Stimulated activated effector memory CD8-positive, alpha-beta T cell treated with anti-CD3 and anti-CD28 coated beads, Interleukin-12 subunit alpha, Interleukin-12 subunit beta, amount 100 ng/mL, for 72 hours (primary cell): Measurements from ENCODE around the gene SLC12A7.

Experiments
- ATAC-seq: fragments of 150-1000 bp; cut with Tn5 transposase; 2 replicates; pipeline ENCODE4 v1.10.0; 2021
- DNase-seq, 2 donors: peaks; one replicate each; pipeline ENCODE4 v3.0.0; 2021 to 2022; ENCODE audit warnings: low spot score in 2 of 2
- H3K27ac Mint-ChIP-seq: one replicate; pipeline ENCODE4 v1.8.0; 2022; ENCODE audit warnings: mild to moderate bottlenecking, mixed read lengths
- H3K36me3 Mint-ChIP-seq: one replicate; pipeline ENCODE4 v1.8.0; 2022; ENCODE audit warnings: mild to moderate bottlenecking, mixed read lengths
- H3K4me1 Mint-ChIP-seq: one replicate; pipeline ENCODE4 v1.8.0; 2022; ENCODE audit warnings: mixed read lengths
- H3K4me3 Mint-ChIP-seq: one replicate; pipeline ENCODE4 v1.8.0; 2022; ENCODE audit warnings: mild to moderate bottlenecking, mixed read lengths
- H3K9me3 Mint-ChIP-seq: one replicate; pipeline ENCODE4 v1.8.0; 2022; ENCODE audit warnings: mixed read lengths

The SLC12A7 gene

GRCh38 chr5:1076406-1076805 is 35.5 kb downstream of the SLC12A7 start:
- ATAC-seq (no peak), DNase-seq (no peak)
- H3K36me3 Mint-ChIP-seq = no peaks in the 10 kb centered on the region
- no peaks in the 10 kb centered on the region for H3K9me3 Mint-ChIP-seq
- H3K4me3 Mint-ChIP-seq = no peak overlapping the region
- no peaks in the 10 kb centered on the region for H3K4me1 Mint-ChIP-seq
- no peak overlapping the region for H3K27ac Mint-ChIP-seq

- ATAC-seq (peak; percentile 22), DNase-seq (no peak)
- Mint-ChIP-seq H3K4me3 (no peak overlapping the region), H3K36me3 (no peaks in the 10 kb centered on the region), H3K4me1 (no peaks in the 10 kb centered on the region), H3K27ac (no peak overlapping the region), H3K9me3 (no peaks in the 10 kb centered on the region)
Measured at GRCh38 chr5:1075931-1076330, 35.9 kb downstream of the SLC12A7 start.

- DNase-seq (no peak), ATAC-seq (peak; percentile 3)
- H3K36me3 Mint-ChIP-seq = no peaks in the 10 kb centered on the region
- no peaks in the 10 kb centered on the region for H3K9me3 Mint-ChIP-seq
- H3K4me1 Mint-ChIP-seq = no peaks in the 10 kb centered on the region
- H3K4me3 Mint-ChIP-seq = no peak overlapping the region
- no peak overlapping the region for H3K27ac Mint-ChIP-seq
Measured at GRCh38 chr5:1075555-1075881, 36.3 kb downstream of the SLC12A7 start.

- ATAC-seq (peak; percentile 3), DNase-seq (no peak)
- no peak overlapping the region for H3K27ac Mint-ChIP-seq
- no peak overlapping the region for H3K4me3 Mint-ChIP-seq
- H3K9me3 Mint-ChIP-seq = no peaks in the 10 kb centered on the region
- H3K4me1 Mint-ChIP-seq = no peaks in the 10 kb centered on the region
- no peaks in the 10 kb centered on the region for H3K36me3 Mint-ChIP-seq
Measured at GRCh38 chr5:1074816-1075554, 36.9 kb downstream of the SLC12A7 start.

- no peaks in the 10 kb centered on the region for H3K9me3 Mint-ChIP-seq
Measured at GRCh38 chr5:1074226-1074625, 37.6 kb downstream of the SLC12A7 start.

GRCh38 chr5:1073239-1074102 is 38.4 kb downstream of the SLC12A7 start:
- Mint-ChIP-seq H3K36me3 (no peaks in the 10 kb centered on the region), H3K4me1 (no peaks in the 10 kb centered on the region), H3K27ac (peak overlapping the region; percentile 53), H3K9me3 (no peaks in the 10 kb centered on the region), H3K4me3 (no peak overlapping the region)
- ATAC-seq = no peak
- DNase-seq = no peak

More at GRCh38 chr5:1074226-1074625, 37.6 kb downstream of the SLC12A7 start:
- H3K27ac Mint-ChIP-seq = peak overlapping the region; percentile 53
- no peaks in the 10 kb centered on the region for H3K4me1 Mint-ChIP-seq
- no peak overlapping the region for H3K4me3 Mint-ChIP-seq
- DNase-seq (no peak), ATAC-seq (no peak)
- H3K36me3 Mint-ChIP-seq = no peaks in the 10 kb centered on the region

- H3K36me3 Mint-ChIP-seq = no peaks in the 10 kb centered on the region
- ATAC-seq (no peak), DNase-seq (no peak)
- no peak overlapping the region for H3K4me3 Mint-ChIP-seq
- no peaks in the 10 kb centered on the region for H3K9me3 Mint-ChIP-seq
- no peaks in the 10 kb centered on the region for H3K4me1 Mint-ChIP-seq
- H3K27ac Mint-ChIP-seq = no peak overlapping the region
Measured at GRCh38 chr5:1069720-1070088, 42.2 kb downstream of the SLC12A7 start.

- Mint-ChIP-seq H3K27ac (no peak overlapping the region), H3K4me3 (no peak overlapping the region), H3K36me3 (no peaks in the 10 kb centered on the region)
Measured at GRCh38 chr5:1068895-1069719, 42.8 kb downstream of the SLC12A7 start.

GRCh38 chr5:1068204-1068894 is 43.5 kb downstream of the SLC12A7 start:
- H3K36me3 Mint-ChIP-seq = no peaks in the 10 kb centered on the region
- no peaks in the 10 kb centered on the region for H3K4me1 Mint-ChIP-seq
- H3K9me3 Mint-ChIP-seq = no peaks in the 10 kb centered on the region
- no peak for DNase-seq
- no peak overlapping the region for H3K27ac Mint-ChIP-seq
- no peak for ATAC-seq
- no peak overlapping the region for H3K4me3 Mint-ChIP-seq

More at GRCh38 chr5:1068895-1069719, 42.8 kb downstream of the SLC12A7 start:
- Mint-ChIP-seq H3K9me3 (no peaks in the 10 kb centered on the region), H3K4me1 (no peaks in the 10 kb centered on the region)
- ATAC-seq (no peak), DNase-seq (no peak)

- H3K4me3 Mint-ChIP-seq = no peak overlapping the region
- H3K4me1 Mint-ChIP-seq = no peaks in the 10 kb centered on the region
- DNase-seq = no peak
- no peaks in the 10 kb centered on the region for H3K36me3 Mint-ChIP-seq
- ATAC-seq = no peak
- H3K9me3 Mint-ChIP-seq = no peaks in the 10 kb centered on the region
- H3K27ac Mint-ChIP-seq = no peak overlapping the region
Measured at GRCh38 chr5:1067141-1068121, 44.4 kb downstream of the SLC12A7 start.

- no peaks in the 10 kb centered on the region for H3K9me3 Mint-ChIP-seq
- no peaks in the 10 kb centered on the region for H3K4me1 Mint-ChIP-seq
- ATAC-seq (no peak), DNase-seq (no peak)
- H3K27ac Mint-ChIP-seq = no peak overlapping the region
- H3K36me3 Mint-ChIP-seq = no peaks in the 10 kb centered on the region
- H3K4me3 Mint-ChIP-seq = no peak overlapping the region
Measured at GRCh38 chr5:1066676-1067075, 45.2 kb downstream of the SLC12A7 start.

GRCh38 chr5:1065891-1066650 is 45.8 kb downstream of the SLC12A7 start:
- Mint-ChIP-seq H3K27ac (no peak overlapping the region), H3K4me3 (no peak overlapping the region)

GRCh38 chr5:1065143-1065750 is 46.6 kb downstream of the SLC12A7 start:
- Mint-ChIP-seq H3K9me3 (no peaks in the 10 kb centered on the region), H3K27ac (no peak overlapping the region), H3K4me1 (no peaks in the 10 kb centered on the region), H3K4me3 (no peak overlapping the region), H3K36me3 (no peaks in the 10 kb centered on the region)
- ATAC-seq (no peak), DNase-seq (no peak)

More at GRCh38 chr5:1065891-1066650, 45.8 kb downstream of the SLC12A7 start:
- no peaks in the 10 kb centered on the region for H3K36me3 Mint-ChIP-seq
- DNase-seq = no peak
- no peak for ATAC-seq
- H3K4me1 Mint-ChIP-seq = no peaks in the 10 kb centered on the region
- H3K9me3 Mint-ChIP-seq = no peaks in the 10 kb centered on the region
